DMS53 (cell line): ENCODE results near the gene NAA80.
"Not testable (repeated sequence)": the region's sequence is repeated elsewhere in the genome, so short reads cannot be mapped to it uniquely, and the experiment has no call there.

Source experiments
- DNase-seq: peaks from one replicate; lab custom pipeline; 2025; lab: John Stamatoyannopoulos, UW

The NAA80 gene

DNA sequence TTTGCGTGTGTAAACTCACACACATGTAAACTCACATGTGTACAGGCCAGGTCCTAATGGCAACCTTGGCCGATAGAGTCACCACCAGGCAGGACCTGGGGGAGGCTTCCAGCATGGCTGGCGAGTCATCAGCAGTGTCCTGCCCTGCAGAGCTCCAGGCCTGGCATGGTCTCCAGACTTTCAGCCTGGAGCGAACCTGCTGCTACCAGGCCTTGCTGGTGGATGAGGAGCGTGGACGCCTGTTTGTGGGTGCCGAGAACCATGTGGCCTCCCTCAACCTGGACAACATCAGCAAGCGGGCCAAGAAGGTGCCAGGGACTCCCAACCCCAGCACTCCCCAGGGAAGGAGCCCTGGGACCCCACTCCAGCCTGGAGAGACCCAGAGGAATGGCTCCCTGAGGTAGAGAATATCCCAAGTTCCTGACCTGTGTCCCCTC, 29.2 kb downstream of the NAA80 start:
- no peak for DNase-seq

DNA sequence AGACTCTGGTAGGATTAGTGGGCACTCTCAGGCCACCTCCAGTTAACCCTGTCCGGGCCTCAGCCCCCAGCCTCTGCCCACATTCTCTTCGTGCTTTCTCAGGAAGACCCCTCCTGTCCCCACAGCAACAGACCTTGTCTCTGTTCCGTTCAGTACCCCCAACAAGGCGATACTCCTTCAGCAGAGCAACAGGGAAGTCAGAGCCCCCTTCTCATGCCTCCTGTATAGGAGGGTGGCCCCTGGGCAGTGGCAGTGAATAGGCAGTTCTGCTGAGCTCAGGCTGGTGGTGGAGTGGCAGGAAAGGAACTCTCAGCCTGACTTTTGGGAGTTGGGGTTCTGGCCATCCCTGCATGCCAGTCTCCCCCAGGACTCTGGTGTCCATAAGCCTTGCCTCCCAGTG, 29.7 kb downstream of the NAA80 start:
- no peak for DNase-seq

DNA sequence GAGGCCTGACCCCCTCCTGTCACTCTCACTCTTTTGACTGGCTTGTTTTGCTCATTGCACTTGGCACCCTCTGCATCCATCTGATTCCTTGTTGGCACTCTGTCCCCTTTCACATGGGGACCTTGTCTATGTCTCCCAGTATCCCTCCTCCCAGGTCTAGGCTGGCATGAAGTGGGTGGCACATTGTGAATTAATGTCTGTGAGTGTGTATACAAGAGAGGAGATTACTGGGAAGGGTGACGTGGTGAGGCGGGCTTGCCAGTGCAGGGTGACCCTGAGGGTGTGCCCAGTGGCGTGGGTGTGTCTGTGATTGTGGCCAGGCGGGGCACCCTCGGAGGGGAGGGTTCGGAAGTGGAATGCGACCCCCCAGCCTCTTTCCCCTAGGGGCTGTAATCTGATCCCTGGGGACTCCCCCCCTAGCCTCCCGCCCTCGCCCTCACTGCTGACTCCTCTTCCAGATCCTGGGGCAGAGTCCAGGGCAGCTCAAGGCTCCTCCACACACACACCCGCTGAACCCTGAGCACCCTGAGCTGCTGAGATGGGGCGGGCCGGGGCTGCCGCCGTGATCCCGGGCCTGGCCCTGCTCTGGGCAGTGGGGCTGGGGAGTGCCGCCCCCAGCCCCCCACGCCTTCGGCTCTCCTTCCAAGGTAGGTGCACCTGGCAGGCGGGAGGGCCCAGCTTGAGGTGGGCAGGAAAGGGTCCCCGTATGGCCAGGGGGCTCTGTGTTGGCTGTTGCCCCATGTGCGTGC, 30.3 kb downstream of the NAA80 start, which contains the start of gene SEMA3B:
SEMA3B (plus strand) TSS at position 445 of the 749 bp plus-strand sequence; CDS start at position 539, 94 bp downstream.
- no peak for DNase-seq

DNA sequence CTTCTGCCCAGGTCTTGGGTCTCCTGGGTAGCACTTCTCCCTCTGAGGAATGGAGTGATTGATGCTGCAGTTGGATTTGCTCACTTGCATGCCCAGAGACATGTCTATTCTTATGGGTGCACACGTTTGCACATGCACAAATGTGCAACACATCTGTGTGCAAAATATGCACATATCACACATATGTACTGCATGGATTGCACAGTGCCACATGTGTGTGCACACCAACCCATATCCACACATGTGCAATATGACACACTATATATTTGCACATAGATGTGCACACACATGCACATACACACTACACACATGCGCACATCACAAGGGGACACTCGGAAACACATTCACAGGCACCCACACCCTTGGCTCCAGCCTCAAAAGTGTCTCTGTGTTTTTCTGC, 30.9 kb downstream of the NAA80 start:
- no peak for DNase-seq

DNA sequence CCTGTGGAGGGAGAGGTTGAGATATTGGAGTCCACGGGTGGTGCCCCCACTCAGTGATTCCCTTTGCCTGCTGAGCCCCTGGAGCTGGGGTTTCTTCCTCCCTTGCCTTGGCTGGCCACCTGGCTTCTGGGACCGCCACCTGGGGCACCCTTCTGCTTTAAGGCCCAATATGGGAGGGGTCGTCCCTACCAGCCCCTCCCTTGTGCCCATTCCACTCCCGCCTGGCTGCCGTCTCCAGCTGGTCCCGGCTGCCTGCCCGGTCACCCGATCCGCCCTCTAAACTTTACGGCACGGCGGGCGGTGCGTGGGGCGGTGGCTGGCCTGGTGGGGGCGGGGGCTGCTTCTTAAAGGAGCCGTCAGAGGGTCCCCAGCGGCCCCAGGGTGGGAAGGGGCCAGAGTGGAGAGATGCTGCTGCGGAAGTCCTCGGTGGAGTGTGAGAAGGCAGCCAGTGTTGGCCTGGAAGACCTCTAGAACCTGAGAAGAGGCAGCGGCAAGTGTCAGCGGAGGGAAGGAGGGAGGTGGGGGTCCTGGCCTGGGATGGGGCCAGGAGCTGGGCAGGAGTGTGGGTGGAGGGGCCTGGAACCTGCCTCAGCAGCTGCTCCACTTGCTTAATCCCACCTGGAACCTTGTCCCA, 31.8 kb downstream of the NAA80 start:
- DNase-seq: no peak

DNA sequence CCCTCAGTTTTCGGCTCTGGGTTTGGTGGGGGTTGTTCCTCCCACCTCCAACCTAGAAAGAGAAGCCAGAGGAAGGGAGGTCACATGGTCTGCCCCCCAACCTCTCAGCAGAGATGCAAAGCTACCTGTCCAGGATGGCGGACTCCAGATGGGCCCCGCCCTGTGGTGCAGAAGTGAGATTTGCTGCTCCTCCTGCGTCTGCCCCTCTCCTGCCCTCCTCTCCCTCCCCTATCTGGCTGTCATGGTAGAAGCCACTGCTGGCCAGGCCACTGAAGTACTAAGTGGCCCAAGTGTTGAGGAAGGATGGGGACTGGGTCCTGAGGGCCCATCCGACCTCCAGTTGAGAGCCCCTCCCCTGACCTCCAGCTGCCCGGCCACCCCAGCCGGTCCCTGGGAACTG, 32.4 kb downstream of the NAA80 start:
- no peak for DNase-seq

DNA sequence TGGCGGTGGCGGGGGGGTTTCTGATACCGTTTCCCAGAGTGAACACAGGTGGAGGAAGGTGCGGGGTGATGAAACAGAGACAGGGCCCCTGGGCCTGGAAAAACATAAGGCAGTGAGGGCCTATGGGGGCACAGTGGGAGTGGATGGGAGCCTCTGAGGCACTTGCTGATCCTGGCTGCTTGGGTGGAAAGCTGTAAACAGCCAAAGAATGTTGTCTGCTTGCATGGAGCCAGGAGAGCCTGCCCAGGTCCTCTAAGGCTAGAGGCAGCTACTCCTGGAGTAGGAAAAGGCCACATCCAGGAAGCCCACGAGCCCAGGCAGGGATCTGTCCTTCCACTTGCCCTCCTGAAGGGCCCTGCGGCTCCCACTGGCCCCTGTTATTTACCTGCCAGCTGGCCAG, 33.2 kb downstream of the NAA80 start:
- DNase-seq: no peak

DNA sequence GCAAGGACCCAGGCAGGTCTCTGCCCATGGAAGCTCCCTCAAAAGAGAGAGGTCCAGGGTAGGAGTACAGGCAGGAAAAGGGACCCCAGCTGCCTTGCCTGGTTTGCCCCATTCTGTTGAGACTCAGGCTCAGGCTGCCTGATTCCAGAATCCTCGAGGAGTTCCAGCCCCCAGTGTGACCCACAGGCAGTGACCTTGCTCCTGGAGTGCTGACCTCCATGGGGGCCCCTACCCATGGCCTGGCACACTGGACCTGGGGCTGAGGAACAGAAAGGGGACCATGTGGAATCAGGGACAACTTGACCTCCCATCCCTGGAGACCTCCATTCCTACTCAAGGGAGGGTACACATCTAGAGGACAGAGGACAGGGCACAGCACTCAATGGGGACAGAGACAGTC, 33.6 kb downstream of the NAA80 start:
- DNase-seq: no peak

DNA sequence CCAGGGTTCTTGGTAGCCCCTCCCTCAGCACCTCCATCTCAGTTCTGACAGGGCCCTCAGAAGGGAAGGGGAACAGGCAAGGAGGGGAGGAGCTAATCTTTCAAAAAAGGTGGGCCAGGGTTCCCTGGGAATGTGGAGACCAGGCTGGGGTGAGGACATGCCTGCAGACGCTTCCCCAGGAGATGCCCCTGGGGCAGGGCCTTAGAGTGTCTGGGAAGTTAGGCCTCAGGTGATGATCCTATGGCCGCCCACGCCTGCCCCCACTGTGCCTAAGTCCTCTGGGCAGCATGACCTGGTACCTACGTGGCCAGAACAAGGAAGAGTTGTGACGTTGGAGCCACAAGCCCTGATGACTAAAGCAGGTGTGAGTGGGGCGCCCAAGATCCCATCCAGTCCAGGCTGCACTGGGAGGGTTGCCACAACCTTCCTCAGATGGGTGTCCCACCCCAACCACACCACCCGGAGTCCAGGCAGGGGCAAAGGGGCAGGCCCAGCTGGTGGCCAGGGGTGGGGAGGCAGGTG, 34.2 kb downstream of the NAA80 start:
- DNase-seq: no peak

DNA sequence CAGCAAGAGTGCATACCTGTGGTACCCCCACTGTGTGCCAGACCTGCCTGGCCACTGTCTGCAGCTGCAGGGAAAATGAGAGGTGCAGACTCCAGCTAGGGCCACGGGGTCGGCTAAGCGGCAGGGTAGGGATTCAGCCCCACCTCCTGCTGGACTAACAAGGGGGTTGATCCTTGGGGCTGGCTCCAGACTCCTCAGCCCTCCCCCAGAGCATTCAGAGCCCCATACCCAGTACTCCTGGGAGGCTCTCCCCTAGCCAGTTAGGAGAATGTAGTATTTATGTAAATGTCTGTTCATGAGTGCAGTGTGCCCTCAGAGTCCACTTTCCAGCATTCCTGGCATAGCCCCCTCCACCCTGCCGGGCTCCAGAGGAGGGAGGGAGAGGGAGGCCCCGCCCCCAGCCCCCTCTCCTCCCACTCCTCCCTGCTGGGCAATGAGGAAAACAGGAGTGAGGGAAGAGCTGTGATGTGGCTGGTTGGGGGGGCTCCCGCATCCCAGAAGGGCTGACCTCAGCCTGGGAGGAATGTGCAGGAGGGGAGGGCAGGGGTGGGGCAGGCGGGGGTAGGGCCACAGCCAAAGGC, 34.7 kb downstream of the NAA80 start:
- no peak for DNase-seq

DNA sequence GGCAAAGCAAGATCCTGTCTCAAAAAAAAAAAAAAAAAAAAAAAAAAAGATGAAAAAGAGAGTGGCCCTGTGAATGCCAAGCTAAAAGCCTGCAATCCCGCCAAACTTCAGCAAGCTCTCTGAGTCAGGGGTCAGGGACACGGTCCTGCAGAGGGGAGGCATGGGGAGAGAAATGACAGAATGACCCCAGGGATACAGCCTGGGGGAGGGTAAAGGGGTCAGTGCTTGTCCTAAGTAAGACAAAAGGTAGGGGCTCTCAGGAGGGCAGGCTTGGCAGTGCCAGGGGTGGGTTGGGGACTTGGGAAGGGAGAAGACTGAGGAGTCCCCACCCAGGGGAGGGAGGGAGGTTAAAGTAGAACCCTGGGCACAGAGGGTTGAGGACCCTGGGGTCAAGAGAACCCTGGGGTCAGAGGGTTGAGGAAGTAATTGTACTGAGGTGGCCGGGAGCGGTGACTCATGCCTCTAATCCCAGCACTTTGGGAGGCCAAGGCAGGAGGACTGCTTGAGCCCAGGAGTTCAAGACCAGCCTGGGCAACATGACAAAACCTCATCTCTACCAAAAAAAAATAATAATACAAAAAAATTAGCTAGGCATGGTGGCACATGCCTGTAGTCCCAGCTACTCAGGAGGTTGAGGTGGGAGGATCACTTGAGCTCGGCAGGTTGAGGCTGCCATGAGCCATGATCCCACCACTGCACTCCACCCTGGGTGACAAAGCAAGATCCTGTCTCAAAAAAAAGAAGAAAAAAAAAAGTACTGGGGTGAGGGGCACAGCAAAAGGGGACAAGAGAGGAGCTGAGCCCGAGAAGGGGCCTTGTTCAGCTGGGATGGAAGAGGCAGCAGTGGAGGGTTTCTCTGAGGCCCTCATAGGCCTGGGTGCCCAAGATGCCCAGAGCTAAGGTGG, 35.5 kb downstream of the NAA80 start:
- DNase-seq: no peak

DNA sequence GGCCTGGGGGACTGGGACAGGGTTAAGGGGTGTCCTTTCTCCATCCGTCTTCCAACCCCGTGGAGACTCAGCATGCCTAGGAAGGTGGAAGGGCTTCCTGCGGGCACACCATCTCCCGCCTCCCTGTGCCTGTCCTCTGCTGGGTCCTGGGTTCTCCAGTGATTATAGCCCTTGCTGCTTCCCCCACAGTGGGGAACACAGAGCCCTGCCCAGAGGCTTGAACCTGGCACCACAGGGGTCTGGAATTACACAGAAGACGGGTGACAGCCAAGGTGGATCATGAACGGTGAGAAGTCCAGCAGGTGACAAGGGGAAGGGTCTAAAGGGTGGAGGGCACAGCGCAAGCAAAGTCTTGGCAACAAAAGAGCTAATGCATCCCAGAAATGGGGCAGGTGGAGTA, 36.4 kb downstream of the NAA80 start:
- DNase-seq: no peak

DNA sequence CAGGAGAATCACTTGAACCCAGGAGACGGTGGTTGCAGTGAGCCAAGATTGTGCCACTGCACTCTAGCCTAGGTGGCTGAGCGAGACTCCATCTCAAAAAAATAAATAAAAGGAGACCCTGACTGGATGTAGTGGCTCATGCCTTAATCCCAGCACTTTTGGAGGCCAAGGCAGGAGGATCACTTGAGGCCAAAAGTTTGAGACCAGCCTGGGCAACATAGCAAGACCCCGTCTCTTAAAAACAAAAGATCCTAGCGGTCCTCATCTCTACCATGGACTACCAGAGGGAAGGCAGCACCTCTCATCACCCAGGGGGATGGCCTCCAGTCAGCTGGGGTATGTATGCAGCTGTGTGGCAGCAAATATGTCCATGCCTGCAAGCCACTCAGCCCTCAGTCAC, 37.0 kb downstream of the NAA80 start:
- DNase-seq: not testable (repeated sequence)

DNA sequence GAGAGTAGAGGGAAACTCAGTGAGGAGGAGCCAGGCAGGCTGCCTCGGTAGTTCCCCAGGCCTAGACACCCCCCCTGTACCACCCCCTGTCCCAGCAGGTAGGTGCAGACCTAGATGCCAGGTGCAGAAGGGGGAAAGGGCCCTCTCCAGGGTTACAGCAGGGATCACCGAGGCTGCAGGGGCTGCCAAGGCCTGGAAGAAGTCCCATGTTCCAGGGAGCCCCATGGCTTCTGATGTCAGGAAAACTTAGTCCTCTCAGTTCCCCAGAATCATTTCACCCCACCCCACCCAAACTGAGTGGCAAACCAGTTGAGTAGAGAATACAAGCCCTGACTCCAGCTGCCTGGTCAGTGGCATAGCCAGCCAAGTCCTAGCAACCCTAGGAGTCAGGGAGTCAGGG, 37.7 kb downstream of the NAA80 start:
- DNase-seq: no peak

DNA sequence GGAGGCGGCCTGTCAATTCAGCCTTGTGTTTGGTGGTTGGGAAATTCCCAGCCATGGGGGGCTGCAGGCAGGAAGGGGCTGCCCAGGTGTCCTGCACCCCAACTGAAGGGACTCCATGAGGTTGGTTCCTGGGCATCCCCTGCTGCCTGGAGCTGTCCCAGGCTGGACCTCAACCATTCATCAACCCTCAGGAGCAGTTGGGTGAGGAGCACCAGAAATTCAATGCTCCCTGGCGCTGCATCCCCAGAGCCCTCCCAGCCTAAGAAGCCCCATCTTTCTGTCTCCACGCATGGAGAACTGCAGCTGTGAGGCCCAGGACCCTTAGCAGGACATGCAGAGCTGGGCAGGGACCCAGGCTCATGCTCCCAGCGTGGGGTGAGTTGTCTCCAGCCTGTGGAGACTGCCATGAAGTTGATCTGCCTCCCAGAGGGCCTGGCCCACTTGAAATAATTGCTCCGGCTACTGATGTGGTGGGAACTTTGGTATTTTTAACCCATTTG, 38.2 kb downstream of the NAA80 start:
- no peak for DNase-seq

DNA sequence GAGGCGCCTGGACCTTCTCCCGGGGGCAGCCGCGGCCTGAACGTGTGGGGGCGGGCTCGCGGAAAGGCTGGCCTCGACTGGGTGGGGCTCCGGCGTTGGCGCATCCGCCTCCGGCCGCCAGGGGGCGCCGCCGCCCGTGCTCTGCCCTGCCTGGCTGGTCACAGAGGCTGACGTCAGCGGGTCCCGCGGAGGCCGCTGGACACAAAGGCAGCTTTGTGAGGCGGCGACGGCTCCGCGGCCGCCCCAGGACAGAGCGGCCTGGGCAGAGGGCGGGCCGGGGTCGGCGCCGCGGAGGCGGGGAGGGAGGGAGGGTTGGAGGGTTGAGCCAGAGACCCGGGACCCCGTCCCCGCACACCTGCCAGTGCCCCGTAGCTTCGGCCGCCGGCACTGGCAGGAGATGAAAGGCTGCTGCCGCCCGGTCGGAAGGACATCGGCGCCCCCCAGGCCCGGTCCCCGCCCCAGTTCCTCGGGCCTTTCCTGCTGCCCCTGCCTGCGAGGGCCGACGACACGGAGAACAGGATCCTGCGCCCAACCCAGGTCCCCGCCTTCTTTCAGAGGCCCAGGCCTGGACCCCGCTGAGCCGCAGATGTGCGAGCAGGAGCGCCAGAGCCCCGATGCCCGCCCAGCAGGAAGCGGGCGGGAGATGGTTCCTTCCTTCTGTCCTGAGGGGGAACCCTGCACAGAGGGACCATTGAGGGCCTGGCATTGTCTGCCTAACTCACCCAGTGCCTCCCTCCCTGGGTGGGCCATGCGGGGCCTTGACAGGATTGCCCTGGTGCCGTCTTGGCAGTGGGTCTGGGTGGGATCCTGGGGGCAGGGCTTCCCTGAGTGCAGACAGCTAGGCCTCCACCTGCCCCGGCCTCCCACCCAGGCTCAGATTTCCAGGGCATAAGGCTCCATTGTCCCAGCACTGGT, 38.9 kb downstream of the NAA80 start:
- peak; percentile 80 for DNase-seq

DNA sequence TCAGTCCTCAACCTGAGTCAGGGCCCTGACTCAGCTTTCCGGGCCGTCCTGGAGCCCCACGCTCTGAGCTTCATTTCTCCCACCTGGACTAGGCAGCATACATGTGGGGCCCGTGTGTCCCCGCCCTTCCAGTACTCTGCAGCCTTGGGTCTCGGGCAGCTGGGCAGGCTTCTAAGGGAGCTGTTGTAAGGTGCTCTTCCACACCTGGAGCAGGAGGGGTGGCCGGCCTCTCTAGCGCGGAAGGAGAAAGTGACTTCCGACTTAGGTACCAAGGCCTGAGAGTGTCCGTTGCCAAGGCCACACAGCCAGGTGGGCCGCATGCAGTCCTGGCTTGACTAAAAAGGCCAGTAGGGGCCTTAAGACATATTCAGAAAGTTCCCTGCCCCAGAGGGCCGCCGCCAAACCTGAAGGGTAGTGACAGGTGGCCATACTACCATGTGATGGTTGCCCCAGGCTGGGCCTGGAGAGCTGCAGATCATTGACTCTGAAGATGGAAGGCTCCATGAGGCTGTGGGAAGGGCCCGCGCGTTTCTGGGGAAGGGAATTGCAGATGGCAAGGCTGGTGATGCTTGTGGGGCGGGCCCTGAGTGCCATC, 39.7 kb downstream of the NAA80 start:
- no peak for DNase-seq

DNA sequence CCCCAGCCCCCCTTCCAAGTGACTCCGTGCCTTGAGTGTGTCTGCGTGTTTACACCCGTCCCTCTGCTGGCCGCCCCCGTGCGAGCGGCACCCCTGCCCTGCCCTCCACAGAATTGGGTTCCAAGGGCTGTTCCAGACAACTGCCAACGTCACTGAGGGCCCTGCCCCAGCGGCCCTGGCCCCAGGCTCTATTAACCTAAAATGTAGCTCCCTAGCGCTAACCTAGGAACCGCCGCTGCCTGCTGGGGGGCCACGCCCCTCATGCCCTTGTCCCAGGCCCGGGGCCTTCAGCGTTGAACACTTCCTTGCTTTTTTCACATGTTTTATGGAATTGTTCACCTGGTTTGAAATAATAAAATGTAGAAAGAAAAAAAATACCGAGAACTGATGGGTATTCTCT, 40.2 kb downstream of the NAA80 start:
- no peak for DNase-seq

DNA sequence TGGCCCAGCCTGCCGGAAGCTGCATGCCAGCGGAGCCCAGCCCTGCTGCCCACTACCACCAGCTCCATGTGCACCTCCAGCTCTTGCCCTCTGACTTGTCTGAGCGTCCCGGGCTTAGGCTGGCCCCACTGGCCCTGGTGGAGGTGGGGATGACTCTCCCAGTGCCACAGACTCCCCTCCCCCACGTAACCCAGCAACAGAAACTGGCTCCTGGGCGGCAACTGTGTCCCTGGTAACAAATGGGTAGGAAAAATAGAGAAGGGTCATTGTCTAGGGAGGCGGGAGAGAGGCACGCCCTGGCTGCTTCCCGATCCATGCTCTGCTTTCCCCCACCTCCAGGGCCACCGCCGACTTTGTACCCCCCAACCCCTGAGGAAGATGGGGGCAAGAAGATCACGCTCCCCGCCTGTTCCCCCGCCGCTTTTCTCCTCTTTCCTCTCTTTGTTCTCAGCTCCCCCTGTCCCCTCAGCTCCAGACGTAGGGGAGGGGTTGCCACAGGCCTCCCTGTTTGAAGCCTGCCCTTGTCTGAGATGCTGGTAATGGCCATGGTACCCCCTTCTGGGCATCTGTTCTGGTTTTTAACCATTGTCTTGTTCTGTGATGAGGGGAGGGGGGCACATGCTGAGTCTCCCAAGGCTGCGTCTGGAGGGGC, 41.0 kb downstream of the NAA80 start:
- no peak for DNase-seq
